IPS-18c (cell line): ENCODE results near the gene TEPSIN.

ENCODE experiments used
- H3K4me3 ChIP-seq: 2 replicates; pipeline ENCODE4 v1.7.0; 2013; ENCODE audit warnings: low read depth, mild to moderate bottlenecking, low read length, moderate library complexity; ENCODE audit not compliant: insufficient read depth
- H3K9me3 ChIP-seq: one replicate; pipeline ENCODE4 v1.6.1; 2013; ENCODE audit warnings: mild to moderate bottlenecking, low read length, moderate library complexity; ENCODE audit not compliant: control insufficient read depth, insufficient read depth

Gene TEPSIN

DNA sequence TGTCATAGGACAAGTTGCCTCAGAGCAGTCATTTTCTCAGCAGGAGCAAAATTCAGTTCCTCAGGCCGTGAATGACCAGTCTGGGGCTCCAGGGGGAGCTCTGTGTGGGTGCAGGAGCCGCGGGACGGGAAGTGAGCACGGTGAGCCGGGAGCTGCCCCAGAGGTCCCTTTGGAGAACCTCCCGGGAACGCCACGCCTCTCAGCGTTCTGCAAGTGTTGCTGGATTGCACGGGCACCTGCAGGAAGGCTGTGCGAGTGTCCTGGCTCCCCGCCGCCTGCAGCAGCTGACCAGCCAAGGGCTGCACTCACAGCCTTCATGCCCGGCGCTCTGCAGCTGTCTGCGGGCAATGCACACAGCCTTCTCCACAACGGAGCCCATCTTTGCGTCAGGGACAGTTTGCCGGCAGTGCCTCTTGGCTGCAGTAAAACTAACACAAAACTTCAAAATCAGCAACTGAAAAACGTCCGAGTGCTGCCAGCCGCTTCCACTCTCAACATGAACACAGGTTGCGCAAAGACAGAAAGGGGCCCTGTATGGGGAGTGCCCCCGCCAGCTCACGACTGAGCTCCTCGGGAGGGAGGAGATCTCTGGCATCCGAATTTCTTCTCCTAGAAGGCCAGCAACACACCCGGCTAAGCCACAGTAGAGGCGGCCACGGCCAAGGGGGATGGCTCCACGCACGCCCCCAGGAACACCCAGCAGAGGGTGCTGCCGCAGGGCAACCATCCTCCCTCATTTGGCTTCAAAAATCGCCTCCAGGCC, 16.3 kb upstream of the TEPSIN start:
- Histone ChIP-seq H3K4me3 (no peak overlapping the region), H3K9me3 (no peaks in the 10 kb centered on the region)

DNA sequence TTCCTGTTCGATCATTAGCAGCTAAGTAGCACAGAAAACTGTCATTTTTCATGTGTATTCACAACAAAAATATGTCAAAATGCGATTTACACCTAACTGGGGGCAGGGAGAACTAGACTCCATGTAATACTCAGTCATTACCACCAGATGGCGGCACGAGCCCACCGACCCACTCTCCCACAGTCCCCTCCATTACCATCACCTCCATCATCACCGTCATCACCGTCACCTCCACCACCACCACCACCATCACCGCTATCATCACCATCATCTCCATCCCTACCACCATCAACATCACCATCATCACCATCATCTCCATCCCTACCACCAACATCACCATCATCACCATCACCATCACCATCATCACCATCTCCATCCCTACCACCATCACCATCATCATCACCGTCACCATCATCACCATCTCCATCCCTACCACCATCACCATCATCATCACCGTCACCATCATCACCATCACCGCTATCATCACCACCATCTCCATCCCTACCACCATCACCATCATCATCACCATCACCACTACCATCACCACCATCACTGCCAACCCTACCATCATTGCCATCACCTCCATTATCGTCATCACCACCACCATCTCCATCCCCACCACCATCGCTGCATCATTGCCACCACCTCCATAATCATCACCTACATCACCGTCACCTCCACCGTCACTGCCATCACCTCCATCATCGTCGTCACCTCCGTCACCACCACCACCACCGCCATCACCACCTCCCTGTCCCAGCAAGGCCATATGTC, 14.7 kb upstream of the TEPSIN start:
- no peaks in the 10 kb centered on the region for H3K9me3 ChIP-seq
- no peak overlapping the region for H3K4me3 ChIP-seq

GRCh38 chr17:81252987-81253329, 14.1 kb upstream of the TEPSIN start:
- Histone ChIP-seq H3K9me3 (no peaks in the 10 kb centered on the region), H3K4me3 (no peak overlapping the region)

GRCh38 chr17:81252326-81252986, 13.6 kb upstream of the TEPSIN start:
- H3K4me3 ChIP-seq, result no peak overlapping the region
- H3K9me3 ChIP-seq, result no peaks in the 10 kb centered on the region

- H3K9me3 ChIP-seq, result no peaks in the 10 kb centered on the region
- no peak overlapping the region for H3K4me3 ChIP-seq
Observed at GRCh38 chr17:81251709-81252301, 12.9 kb upstream of the TEPSIN start.

DNA sequence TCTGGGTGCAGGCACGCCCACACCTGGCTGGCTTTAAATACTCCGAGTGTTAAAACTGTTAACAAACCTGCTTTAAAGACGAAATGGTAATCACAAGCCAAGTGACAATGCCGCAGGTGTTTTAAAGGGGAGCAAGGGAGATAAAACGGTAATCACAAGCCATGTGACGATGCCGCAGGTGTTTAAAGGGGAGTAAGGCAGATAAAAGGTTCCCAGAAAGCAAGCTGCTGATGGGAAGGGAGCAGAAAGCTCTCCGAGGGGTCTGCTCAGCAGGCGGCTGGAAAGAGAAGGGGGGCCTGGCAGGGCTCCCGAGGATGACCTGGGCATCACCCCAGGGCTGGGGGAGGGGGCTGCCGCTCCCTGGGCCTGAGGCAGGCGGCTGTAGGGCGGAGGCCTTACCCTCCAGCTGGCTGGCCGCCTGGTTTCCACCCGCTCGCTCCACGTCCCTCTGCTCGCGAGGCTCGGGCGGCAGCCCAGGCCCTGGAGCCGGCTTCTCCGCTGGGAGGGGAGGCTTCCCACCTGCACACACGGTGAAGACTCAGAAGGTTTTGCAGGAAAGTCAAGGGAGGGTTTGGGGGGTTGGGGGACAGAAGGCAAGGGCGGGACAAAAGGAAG, 12.3 kb upstream of the TEPSIN start:
- Histone ChIP-seq H3K4me3 (no peak overlapping the region), H3K9me3 (no peaks in the 10 kb centered on the region)

- H3K4me3 ChIP-seq, result no peak overlapping the region
Observed at GRCh38 chr17:81250286-81251093, 11.6 kb upstream of the TEPSIN start.

GRCh38 chr17:81249223-81250040, 10.6 kb upstream of the TEPSIN start:
- Histone ChIP-seq H3K9me3 (no peaks in the 10 kb centered on the region), H3K4me3 (no peak overlapping the region)

More at GRCh38 chr17:81250286-81251093, 11.6 kb upstream of the TEPSIN start:
- no peaks in the 10 kb centered on the region for H3K9me3 ChIP-seq

DNA sequence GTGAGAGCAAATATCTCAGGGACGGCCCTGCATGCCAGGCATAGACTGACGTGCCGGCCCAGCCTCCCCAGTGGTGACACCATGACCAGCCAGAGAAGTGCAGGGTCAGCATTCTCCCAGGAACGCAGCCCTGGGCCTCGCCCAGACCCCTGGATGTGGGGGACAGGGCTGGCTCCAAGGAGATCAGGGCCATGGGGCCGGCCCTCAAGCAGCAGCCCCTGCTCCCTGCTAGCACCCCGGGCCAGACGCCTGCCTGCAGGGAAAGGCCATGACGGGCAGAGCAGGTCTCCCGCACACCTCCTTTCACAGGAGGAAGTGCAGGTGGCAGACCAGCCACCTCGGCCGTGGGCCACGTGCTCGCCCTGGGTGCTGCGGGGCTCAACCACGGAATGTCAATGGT, 9.8 kb upstream of the TEPSIN start:
- Histone ChIP-seq H3K9me3 (no peaks in the 10 kb centered on the region), H3K4me3 (no peak overlapping the region)

- no peak overlapping the region for H3K4me3 ChIP-seq
- H3K9me3 ChIP-seq, result no peaks in the 10 kb centered on the region
Observed at GRCh38 chr17:81247339-81247990, 8.6 kb upstream of the TEPSIN start.

- H3K4me3 ChIP-seq, result no peak overlapping the region
- H3K9me3 ChIP-seq, result no peaks in the 10 kb centered on the region
Observed at GRCh38 chr17:81246679-81247338, 8.0 kb upstream of the TEPSIN start.

DNA sequence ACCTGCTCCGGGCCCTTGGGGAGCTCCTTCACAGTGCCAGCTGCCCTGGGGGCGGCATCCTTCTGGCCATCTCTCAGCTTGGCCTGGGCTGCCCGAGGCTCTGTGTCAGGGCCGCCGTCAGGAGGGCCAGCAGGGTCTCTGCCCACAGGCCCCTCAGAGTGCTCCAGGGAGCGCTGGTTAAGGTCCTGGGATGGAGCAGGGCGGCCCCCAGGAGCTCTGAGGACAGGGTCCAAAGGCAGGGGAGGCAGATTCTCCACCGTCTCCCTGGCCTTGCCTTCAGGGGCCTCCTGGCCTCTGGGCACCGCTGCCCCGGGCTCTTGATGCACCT, 7.5 kb upstream of the TEPSIN start:
- no peaks in the 10 kb centered on the region for H3K9me3 ChIP-seq
- H3K4me3 ChIP-seq, result no peak overlapping the region

DNA sequence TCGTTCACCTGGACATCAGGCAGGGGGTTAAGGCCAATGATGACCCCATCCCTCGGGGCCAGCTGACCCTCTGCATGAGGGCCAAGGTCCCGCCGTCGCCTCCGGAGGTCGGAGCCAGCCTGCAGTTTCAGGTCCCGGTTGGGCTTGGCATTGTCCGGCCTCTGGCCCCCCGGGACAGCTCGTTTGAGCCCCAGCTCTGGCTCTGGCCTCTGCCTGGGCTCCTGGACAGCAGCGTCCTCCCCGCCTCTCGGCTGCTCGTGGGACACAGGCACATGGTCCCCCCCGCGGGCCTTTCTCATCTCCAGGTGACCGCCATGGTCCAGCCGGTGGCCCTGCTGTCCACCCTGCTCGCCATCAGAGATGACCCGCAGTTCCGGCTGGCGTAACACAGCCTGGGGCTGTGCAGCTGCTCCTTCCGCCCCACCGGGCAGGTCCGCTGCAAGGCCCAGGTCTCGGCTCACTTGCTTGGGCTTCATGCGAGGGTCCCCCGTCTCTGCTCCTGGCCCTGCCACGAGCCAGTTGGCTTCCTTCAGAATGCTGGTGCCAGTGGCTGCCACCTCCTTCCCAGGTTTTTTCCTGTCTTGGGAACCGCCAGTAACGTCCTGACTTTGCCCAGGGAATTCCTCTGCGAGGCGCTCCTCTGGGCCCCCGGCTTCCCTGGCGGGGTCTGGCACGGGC, 6.9 kb upstream of the TEPSIN start:
- no peak overlapping the region for H3K4me3 ChIP-seq
- no peaks in the 10 kb centered on the region for H3K9me3 ChIP-seq

DNA sequence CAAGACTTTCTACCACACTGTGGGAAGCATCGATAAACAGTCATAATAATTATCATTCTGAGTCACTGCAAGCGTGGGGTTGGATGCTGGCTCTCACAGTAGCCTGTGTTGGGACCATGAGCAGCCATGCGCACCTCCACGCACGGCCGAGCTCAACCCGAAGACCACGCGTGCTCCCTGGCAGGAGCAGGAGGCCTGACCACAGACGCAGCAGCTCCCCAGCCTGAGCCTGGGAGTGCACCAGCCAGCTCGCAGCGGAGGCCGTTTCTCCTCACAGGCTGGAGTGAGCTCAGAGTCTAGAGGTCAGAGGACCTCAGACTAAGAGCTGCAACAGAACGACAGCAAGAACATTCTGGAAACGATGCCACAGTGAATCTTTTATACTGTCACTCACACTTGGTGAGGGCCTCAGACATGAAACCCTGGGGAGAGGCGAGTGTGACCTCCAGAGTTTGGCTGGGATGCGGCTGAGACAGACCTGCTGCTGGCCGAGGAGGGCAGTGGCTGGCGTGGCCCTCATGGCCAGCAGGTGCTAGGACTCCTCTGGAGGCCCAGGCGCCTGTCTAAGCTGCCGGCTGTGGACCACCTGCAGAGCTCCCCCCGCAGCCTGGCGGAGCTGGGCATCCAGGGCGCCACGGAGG, 6.3 kb upstream of the TEPSIN start:
- Histone ChIP-seq H3K9me3 (no peaks in the 10 kb centered on the region), H3K4me3 (no peak overlapping the region)
